WTC11 (cell line): ENCODE data around the gene TEX19. TPM values are rescaled to one million over a fixed set of nuclear protein-coding genes. Genes with fewer than 3 reads are reported as not detected.

ENCODE experiments used
- AFF4 ChIP-seq: sonication (generic); formaldehyde crosslinking; IDR thresholded peaks from 2 replicates; pipeline ENCODE4 v1.8.1; 2023; ENCODE audit warnings: mild to moderate bottlenecking, missing genetic modification reagents, borderline replicate concordance
- ARID4B ChIP-seq: sonication (generic); formaldehyde crosslinking; IDR thresholded peaks from 2 replicates; pipeline ENCODE4 v1.8.0; 2023; ENCODE audit warnings: missing genetic modification reagents, mild to moderate bottlenecking, borderline replicate concordance
- ATF3 ChIP-seq: sonication (generic); formaldehyde crosslinking; conservative IDR thresholded peaks from 2 replicates; pipeline ENCODE4 v1.8.1; 2022; ENCODE audit warnings: mild to moderate bottlenecking, missing genetic modification reagents
- ZNF671 ChIP-seq: fragments of 250-450 bp; sonication (Bioruptor Pico); IDR thresholded peaks from 2 replicates; pipeline ENCODE4 v1.8.0; 2021; ENCODE audit warnings: mild to moderate bottlenecking
- total RNA-seq: library from RNA; stranded (reverse); gene quantifications from 3 replicates; pipeline ENCODE4 v1.2.3, GENCODE V29; 2021
- TF ChIP-seq, protein P1 (sequence below): sonication (generic); formaldehyde crosslinking; IDR thresholded peaks from 2 replicates; pipeline ENCODE4 v1.8.0; 2022; ENCODE audit warnings: missing genetic modification reagents
- TF ChIP-seq, protein P2 (sequence below): sonication (generic); formaldehyde crosslinking; IDR thresholded peaks from 2 replicates; pipeline ENCODE4 v1.8.1; 2023; ENCODE audit warnings: mild to moderate bottlenecking, moderate library complexity, missing genetic modification reagents
- TF ChIP-seq, protein P3 (sequence below): fragments of 250-450 bp; sonication (Bioruptor Pico); conservative IDR thresholded peaks from 2 replicates; pipeline ENCODE4 v1.9.0; 2021; ENCODE audit warnings: mild to moderate bottlenecking

Gene TEX19
- total RNA-seq, 1 experiment from 2014 or later: 1.4 TPM

- TF ChIP-seq, protein P1, sequence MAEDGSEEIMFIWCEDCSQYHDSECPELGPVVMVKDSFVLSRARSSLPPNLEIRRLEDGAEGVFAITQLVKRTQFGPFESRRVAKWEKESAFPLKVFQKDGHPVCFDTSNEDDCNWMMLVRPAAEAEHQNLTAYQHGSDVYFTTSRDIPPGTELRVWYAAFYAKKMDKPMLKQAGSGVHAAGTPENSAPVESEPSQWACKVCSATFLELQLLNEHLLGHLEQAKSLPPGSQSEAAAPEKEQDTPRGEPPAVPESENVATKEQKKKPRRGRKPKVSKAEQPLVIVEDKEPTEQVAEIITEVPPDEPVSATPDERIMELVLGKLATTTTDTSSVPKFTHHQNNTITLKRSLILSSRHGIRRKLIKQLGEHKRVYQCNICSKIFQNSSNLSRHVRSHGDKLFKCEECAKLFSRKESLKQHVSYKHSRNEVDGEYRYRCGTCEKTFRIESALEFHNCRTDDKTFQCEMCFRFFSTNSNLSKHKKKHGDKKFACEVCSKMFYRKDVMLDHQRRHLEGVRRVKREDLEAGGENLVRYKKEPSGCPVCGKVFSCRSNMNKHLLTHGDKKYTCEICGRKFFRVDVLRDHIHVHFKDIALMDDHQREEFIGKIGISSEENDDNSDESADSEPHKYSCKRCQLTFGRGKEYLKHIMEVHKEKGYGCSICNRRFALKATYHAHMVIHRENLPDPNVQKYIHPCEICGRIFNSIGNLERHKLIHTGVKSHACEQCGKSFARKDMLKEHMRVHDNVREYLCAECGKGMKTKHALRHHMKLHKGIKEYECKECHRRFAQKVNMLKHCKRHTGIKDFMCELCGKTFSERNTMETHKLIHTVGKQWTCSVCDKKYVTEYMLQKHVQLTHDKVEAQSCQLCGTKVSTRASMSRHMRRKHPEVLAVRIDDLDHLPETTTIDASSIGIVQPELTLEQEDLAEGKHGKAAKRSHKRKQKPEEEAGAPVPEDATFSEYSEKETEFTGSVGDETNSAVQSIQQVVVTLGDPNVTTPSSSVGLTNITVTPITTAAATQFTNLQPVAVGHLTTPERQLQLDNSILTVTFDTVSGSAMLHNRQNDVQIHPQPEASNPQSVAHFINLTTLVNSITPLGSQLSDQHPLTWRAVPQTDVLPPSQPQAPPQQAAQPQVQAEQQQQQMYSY: no peak
- TF ChIP-seq, protein P2, sequence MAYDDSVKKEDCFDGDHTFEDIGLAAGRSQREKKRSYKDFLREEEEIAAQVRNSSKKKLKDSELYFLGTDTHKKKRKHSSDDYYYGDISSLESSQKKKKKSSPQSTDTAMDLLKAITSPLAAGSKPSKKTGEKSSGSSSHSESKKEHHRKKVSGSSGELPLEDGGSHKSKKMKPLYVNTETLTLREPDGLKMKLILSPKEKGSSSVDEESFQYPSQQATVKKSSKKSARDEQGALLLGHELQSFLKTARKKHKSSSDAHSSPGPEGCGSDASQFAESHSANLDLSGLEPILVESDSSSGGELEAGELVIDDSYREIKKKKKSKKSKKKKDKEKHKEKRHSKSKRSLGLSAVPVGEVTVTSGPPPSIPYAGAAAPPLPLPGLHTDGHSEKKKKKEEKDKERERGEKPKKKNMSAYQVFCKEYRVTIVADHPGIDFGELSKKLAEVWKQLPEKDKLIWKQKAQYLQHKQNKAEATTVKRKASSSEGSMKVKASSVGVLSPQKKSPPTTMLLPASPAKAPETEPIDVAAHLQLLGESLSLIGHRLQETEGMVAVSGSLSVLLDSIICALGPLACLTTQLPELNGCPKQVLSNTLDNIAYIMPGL (CRISPR knock-in tag): no peak
- no peak for TF ChIP-seq AFF4
- no peak for TF ChIP-seq ARID4B (CRISPR knock-in tag)
- TF ChIP-seq, protein P3, sequence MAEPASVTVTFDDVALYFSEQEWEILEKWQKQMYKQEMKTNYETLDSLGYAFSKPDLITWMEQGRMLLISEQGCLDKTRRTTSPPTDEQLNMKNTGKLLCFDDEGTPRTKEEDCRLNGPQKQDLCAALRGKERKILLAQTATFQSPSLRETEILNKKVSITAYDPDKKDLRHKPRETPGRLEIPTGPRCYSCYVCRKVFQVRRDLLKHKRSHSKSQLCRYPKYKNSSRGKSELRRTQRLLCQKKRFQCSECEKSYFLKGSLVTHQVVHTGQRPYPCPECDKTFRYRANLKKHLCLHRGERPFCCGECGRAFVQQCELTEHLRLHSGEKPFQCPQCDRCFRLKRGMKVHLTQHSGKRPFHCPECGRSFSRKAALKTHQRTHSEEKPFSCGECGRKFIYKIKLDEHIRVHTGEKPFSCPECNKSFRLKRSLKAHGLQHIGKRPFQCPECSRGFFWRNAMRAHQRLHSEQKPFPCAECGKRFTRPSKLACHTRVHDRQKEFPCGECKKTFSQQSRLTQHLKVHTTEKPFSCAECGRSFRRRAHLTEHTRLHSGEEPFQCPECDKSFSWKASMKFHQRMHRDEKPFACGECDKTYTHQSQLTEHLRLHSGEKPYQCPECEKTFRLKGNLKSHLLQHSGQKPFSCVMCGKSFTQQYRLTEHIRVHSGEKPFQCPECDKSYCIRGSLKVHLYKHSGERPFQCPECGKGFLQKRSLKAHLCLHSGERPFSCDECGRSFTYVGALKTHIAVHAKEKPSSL (CRISPR knock-in tag): no peak
- no peak for TF ChIP-seq ZNF671 (CRISPR knock-in tag)
- no peak for TF ChIP-seq ATF3 (CRISPR knock-in tag)
- TF ChIP-seq, all 79 proteins: peak for 0
These were observed 40.9 kb upstream of the TEX19 start (continued) for GRCh38 chr17:82318169-82318498.
